ENCODE measurements around the gene RPA1.
"Not testable (repeated sequence)": the region's sequence is repeated elsewhere in the genome, so short reads cannot be mapped to it uniquely, and the experiment has no call there.

The RPA1 gene

GRCh38 chr17:1829592-1830257, at the start of gene RPA1, which contains the start of gene SMYD4:
RPA1 (plus strand) TSS chr17:1830005; CDS start chr17:1830094, 89 bp downstream.
SMYD4 (minus strand) TSS chr17:1829902; CDS start chr17:1827994, 1,908 bp downstream.
- DNase-seq (ENCODE audit: low spot score) = peak; percentile 100

- no peak for DNase-seq (ENCODE audit: low spot score)
These were observed 47.6 kb upstream of the RPA1 start for GRCh38 chr17:1782171-1782567.

- no peak for DNase-seq (ENCODE audit: low spot score)
These were observed 46.5 kb upstream of the RPA1 start for GRCh38 chr17:1783271-1783670.

GRCh38 chr17:1783834-1784611, 45.8 kb upstream of the RPA1 start:
- DNase-seq (ENCODE audit: low spot score) = peak; percentile 62

GRCh38 chr17:1785930-1786329, 43.9 kb upstream of the RPA1 start:
- DNase-seq (ENCODE audit: low spot score) = no peak

- no peak for DNase-seq (ENCODE audit: low spot score)
These were observed 43.1 kb upstream of the RPA1 start for GRCh38 chr17:1786708-1787107.

GRCh38 chr17:1787301-1787902, 42.4 kb upstream of the RPA1 start:
- DNase-seq (ENCODE audit: low spot score) = no peak

- no peak for DNase-seq (ENCODE audit: low spot score)
These were observed 39.9 kb upstream of the RPA1 start for GRCh38 chr17:1789936-1790335.

- no peak for DNase-seq (ENCODE audit: low spot score)
These were observed 37.0 kb upstream of the RPA1 start for GRCh38 chr17:1792495-1793446.

- no peak for DNase-seq (ENCODE audit: low spot score)
These were observed 36.4 kb upstream of the RPA1 start for GRCh38 chr17:1793447-1793806.

- DNase-seq (ENCODE audit: low spot score) = no peak
These were observed 33.0 kb upstream of the RPA1 start for GRCh38 chr17:1796800-1797199.

- no peak for DNase-seq (ENCODE audit: low spot score)
These were observed 32.5 kb upstream of the RPA1 start for GRCh38 chr17:1797323-1797722.

- not testable (repeated sequence) for DNase-seq (ENCODE audit: low spot score)
These were observed 32.0 kb upstream of the RPA1 start for GRCh38 chr17:1797846-1798245.

GRCh38 chr17:1800240-1800639, 29.6 kb upstream of the RPA1 start:
- DNase-seq (ENCODE audit: low spot score) = no peak

- DNase-seq (ENCODE audit: low spot score) = no peak
These were observed 29.1 kb upstream of the RPA1 start for GRCh38 chr17:1800712-1801111.

- DNase-seq (ENCODE audit: low spot score) = no peak
These were observed 27.4 kb upstream of the RPA1 start for GRCh38 chr17:1802429-1802828.

GRCh38 chr17:1803280-1803679, 26.5 kb upstream of the RPA1 start:
- no peak for DNase-seq (ENCODE audit: low spot score)

GRCh38 chr17:1807890-1808289, 21.9 kb upstream of the RPA1 start:
- DNase-seq (ENCODE audit: low spot score) = no peak

GRCh38 chr17:1808644-1809043, 21.2 kb upstream of the RPA1 start:
- no peak for DNase-seq (ENCODE audit: low spot score)

- not testable (repeated sequence) for DNase-seq (ENCODE audit: low spot score)
These were observed 20.0 kb upstream of the RPA1 start for GRCh38 chr17:1809815-1810214.

GRCh38 chr17:1810450-1811103, 19.2 kb upstream of the RPA1 start:
- DNase-seq (ENCODE audit: low spot score) = no peak

Measured in iPS-NIHi11 (cell line).